ENCODE measurements around the gene PARVG. TPM values are rescaled to one million over a fixed set of nuclear protein-coding genes. Genes with fewer than 3 reads are reported as not detected.
"Not testable (repeated sequence)": the region's sequence is repeated elsewhere in the genome, so short reads cannot be mapped to it uniquely, and the experiment has no call there.

The PARVG gene
- total RNA-seq, 4 donors from 2014 or later: 0.19 to 4.8 (median 2.7) TPM

DNA sequence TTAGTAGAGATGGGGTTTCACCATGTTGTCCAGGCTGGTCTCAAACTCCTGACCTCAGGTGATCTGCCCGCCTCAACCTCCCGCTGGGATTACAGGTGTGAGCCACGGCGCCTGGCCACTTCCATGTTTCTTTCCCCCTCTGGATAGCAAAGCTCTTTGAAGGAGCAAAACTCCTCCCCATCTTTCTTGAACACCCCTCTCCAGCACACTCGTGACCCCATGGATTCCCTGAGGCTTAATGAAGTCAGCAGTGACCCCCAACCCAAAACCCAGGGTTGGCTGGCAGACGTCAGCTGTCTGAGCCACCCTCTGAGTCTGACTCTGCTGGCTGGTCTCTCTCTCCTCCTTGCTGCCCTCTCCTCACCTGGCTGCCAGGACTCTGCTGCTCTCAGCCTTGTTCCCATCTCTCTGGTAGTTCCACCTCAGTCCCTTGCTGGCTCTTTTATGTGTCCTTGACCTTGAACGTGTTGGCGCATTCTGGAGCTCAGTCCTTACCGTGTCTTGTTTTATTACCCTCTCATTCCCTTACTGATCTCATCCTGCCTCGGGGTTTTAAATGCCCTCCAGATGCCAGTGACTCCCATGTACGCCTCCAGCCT lies 44.5 kb downstream of the PARVG start:
- in situ Hi-C loops (cut with MboI; ENCODE audit: low sequenced_read_pairs in 4 of 4): no loop called here
- H3K9me3 ChIP-seq: no peaks in the 10 kb centered on the region
- ATAC-seq (no peak), DNase-seq (no peak)
- no peak for TF ChIP-seq POLR2A (IDR thresholded peaks at IDR 0.05)
- TF ChIP-seq, protein P1, sequence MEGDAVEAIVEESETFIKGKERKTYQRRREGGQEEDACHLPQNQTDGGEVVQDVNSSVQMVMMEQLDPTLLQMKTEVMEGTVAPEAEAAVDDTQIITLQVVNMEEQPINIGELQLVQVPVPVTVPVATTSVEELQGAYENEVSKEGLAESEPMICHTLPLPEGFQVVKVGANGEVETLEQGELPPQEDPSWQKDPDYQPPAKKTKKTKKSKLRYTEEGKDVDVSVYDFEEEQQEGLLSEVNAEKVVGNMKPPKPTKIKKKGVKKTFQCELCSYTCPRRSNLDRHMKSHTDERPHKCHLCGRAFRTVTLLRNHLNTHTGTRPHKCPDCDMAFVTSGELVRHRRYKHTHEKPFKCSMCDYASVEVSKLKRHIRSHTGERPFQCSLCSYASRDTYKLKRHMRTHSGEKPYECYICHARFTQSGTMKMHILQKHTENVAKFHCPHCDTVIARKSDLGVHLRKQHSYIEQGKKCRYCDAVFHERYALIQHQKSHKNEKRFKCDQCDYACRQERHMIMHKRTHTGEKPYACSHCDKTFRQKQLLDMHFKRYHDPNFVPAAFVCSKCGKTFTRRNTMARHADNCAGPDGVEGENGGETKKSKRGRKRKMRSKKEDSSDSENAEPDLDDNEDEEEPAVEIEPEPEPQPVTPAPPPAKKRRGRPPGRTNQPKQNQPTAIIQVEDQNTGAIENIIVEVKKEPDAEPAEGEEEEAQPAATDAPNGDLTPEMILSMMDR (IDR thresholded peaks at IDR 0.05 in 4 of 5, conservative IDR thresholded peaks at IDR 0.05 in 1 of 5): no peak
- no peak overlapping the region for H3K27ac ChIP-seq
- H3K36me3 ChIP-seq: no peaks in the 10 kb centered on the region
- H3K4me3 ChIP-seq: no peak overlapping the region
- no peaks in the 10 kb centered on the region for H3K4me1 ChIP-seq
- H3K27me3 ChIP-seq: peaks cover 0 to 15% (median 14%) of the 10 kb centered on the region in 3 donors
- intact Hi-C loops (cut with DNase I; ENCODE audit: low total_unique reads): no loop called here

DNA sequence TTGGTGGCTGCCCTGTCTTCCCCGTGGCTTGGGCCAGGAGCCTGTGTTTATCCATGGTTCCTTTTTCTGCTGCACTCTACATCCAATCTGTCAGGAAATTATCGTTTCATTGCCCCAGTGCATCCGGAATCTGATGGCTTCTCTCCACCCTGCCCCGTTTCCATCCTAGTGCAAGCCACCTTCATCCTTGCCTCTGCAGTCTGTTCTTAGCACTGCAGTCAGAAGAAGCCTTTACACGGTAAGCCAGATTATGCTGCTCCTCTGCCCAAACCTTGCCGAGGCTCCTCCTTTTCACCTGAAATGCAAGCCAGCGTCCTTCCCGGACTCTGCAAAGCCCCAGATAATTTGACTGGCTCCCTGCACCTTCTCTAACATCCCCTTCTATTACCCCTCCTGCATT lies 45.1 kb downstream of the PARVG start:
- intact Hi-C loops (cut with DNase I; ENCODE audit: low total_unique reads): no loop called here
- H3K4me1 ChIP-seq: no peaks in the 10 kb centered on the region
- H3K36me3 ChIP-seq: no peaks in the 10 kb centered on the region
- DNase-seq: no peak
- H3K4me3 ChIP-seq: no peak overlapping the region
- no peaks in the 10 kb centered on the region for H3K9me3 ChIP-seq
- ATAC-seq: no peak
- H3K27ac ChIP-seq: no peak overlapping the region
- TF ChIP-seq, protein P1 (IDR thresholded peaks at IDR 0.05 in 4 of 5, conservative IDR thresholded peaks at IDR 0.05 in 1 of 5): no peak
- no peak for TF ChIP-seq POLR2A (IDR thresholded peaks at IDR 0.05)
- peaks cover 0 to 15% (median 11%) of the 10 kb centered on the region in 3 donors for H3K27me3 ChIP-seq
- in situ Hi-C loops (cut with MboI; ENCODE audit: low sequenced_read_pairs in 4 of 4): no loop called here

DNA sequence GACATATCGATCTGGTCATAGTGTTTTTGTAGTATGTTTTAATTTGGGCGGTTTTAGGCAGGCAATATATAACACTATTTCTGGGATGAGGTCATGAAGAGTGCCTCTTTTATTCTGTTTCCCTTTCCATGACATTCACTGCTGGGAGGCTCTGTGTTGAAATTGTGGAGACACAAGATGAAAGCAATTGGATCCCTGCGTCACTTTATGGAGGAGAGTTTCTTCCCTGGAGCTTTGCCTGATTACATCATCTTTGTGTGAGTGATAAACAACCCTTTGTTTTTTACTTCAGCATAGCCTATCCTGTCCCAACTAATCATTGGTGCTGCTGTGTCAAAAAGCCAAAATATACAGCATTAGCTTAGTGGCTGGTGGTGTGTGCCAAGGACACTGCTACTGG lies 48.6 kb downstream of the PARVG start:
- TF ChIP-seq POLR2A (IDR thresholded peaks at IDR 0.05): no peak
- TF ChIP-seq, protein P1 (IDR thresholded peaks at IDR 0.05 in 4 of 5, conservative IDR thresholded peaks at IDR 0.05 in 1 of 5): no peak
- no peaks in the 10 kb centered on the region for H3K4me1 ChIP-seq
- no peaks in the 10 kb centered on the region for H3K36me3 ChIP-seq
- no peak for DNase-seq
- intact Hi-C loops (cut with DNase I; ENCODE audit: low total_unique reads): no loop called here
- H3K4me3 ChIP-seq: no peak overlapping the region
- in situ Hi-C loops (cut with MboI; ENCODE audit: low sequenced_read_pairs in 4 of 4): no loop called here
- H3K27ac ChIP-seq: no peak overlapping the region
- no peak for ATAC-seq
- H3K9me3 ChIP-seq: no peaks in the 10 kb centered on the region
- peaks cover 0 to 8% (median 7%) of the 10 kb centered on the region in 3 donors for H3K27me3 ChIP-seq

DNA sequence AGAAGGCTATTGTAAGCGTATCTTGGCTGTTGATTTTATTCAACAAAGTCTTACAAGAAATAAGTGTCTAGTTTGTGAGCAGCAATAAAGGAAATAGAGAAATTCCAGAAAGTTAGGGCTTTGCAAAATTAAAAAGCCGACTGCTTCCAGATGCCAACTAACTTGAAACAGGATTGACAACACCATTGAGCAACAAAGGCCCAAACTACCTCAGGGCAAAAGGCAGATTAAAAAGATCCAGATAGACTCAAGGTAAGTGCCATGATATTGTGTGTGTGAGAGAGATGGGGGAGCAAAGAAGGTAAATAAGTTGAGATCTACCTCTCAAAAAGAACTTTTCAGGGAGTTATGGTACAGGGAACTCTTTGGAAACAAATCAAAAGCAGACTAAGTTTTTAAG lies 49.1 kb downstream of the PARVG start:
- TF ChIP-seq, protein P1 (IDR thresholded peaks at IDR 0.05 in 4 of 5, conservative IDR thresholded peaks at IDR 0.05 in 1 of 5): no peak
- no peak for TF ChIP-seq POLR2A (IDR thresholded peaks at IDR 0.05)
- Histone ChIP-seq H3K9me3 (no peaks in the 10 kb centered on the region), H3K4me1 (no peaks in the 10 kb centered on the region), H3K4me3 (no peak overlapping the region), H3K27me3 (peaks cover 0 to 8% (median 7%) of the 10 kb centered on the region in 3 donors), H3K27ac (no peak overlapping the region), H3K36me3 (no peaks in the 10 kb centered on the region)
- DNase-seq (no peak), ATAC-seq (no peak)
- in situ Hi-C loops (cut with MboI; ENCODE audit: low sequenced_read_pairs in 4 of 4) (no loop called here), intact Hi-C loops (cut with DNase I; ENCODE audit: low total_unique reads) (no loop called here)

DNA sequence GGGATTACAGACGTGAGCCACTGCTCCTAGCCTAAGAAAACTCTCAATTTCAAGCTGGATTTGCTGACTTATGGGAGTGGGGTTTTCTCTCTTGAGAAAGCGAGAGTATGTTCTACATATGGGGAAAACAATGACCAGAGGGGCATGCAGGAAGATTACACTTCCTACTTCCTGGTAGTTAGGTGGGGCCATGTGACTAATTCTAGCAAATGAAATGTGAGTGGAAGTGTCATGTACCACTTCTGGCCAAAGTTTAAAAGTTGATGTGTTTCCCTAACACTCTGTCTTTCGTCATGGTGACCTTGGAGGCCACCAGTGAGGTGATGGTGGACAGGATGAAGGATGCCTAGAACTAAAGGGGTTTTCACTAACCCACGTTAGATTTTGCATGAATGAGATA lies 50.5 kb downstream of the PARVG start:
- ATAC-seq (no peak), DNase-seq (no peak)
- Histone ChIP-seq H3K27ac (no peak overlapping the region), H3K27me3 (peaks cover 0 to 5% (median 1%) of the 10 kb centered on the region in 3 donors), H3K4me1 (no peaks in the 10 kb centered on the region), H3K4me3 (no peak overlapping the region), H3K36me3 (no peaks in the 10 kb centered on the region), H3K9me3 (no peaks in the 10 kb centered on the region)
- no peak for TF ChIP-seq POLR2A (IDR thresholded peaks at IDR 0.05)
- TF ChIP-seq, protein P1 (IDR thresholded peaks at IDR 0.05 in 4 of 5, conservative IDR thresholded peaks at IDR 0.05 in 1 of 5): no peak
- intact Hi-C loops (cut with DNase I; ENCODE audit: low total_unique reads) (no loop called here), in situ Hi-C loops (cut with MboI; ENCODE audit: low sequenced_read_pairs in 4 of 4) (no loop called here)

DNA sequence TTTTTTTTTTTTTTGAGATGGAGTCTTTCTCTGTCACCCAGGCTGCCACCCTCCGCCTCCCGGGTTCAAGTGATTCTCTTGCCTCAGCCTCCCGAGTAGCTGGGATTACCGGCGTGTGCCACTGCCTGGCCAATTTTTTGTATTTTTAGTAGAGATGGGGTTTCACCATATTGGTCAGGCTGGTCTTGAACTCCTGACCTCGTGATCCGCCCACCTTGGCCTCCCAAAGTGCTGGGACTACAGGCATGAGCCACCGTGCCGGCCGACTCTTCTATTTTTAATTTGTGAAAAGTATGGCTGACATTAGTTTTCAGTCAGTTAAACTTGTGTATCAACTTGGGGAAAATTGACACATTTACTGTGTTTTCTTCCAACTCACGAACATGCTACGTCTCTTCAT lies 53.6 kb downstream of the PARVG start:
- in situ Hi-C loops (cut with MboI; ENCODE audit: low sequenced_read_pairs in 4 of 4); H3K27ac ChIP-seq; H3K9me3 ChIP-seq; H3K36me3 ChIP-seq; H3K4me1 ChIP-seq; ATAC-seq; DNase-seq; intact Hi-C loops (cut with DNase I; ENCODE audit: low total_unique reads); H3K27me3 ChIP-seq; H3K4me3 ChIP-seq: not testable (repeated sequence)

Data from gastrocnemius medialis (tissue), 4 donors.